Lower leg skin (tissue), 4 donors: ENCODE results near the gene C5orf63. TPM values are rescaled to one million over a fixed set of nuclear protein-coding genes. Genes with fewer than 3 reads are reported as not detected.

ENCODE experiments used
- DNase-seq, 2 donors: peaks; one replicate each; pipeline ENCODE4 v3.0.0-alpha.2; 2019; ENCODE audit warnings: low spot score in 2 of 2
- H3K4me3 ChIP-seq: fragments of 200-600 bp; sonication (generic); 2 replicates; pipeline ENCODE4 v1.5.1; 2017; ENCODE audit warnings: mild to moderate bottlenecking, low read depth; ENCODE audit not compliant: poor library complexity, severe bottlenecking
- CTCF ChIP-seq, 3 donors: fragments of 450-650 bp; IDR thresholded peaks; one replicate each; pipeline ENCODE4 v1.5.1; 2016; ENCODE audit warnings: antibody characterized with exemption in 3 of 3, mild to moderate bottlenecking in 3 of 3, moderate library complexity in 2 of 3
- POLR2A ChIP-seq, 2 donors: fragments of 450-650 bp; IDR thresholded peaks; one replicate each; pipeline ENCODE4 v1.6.1; 2016 to 2017; ENCODE audit warnings: antibody characterized with exemption in 2 of 2, mild to moderate bottlenecking in 1 of 2, moderate library complexity in 1 of 2
- WGBS, 2 donors: methylation state at CpG; one replicate each; pipeline ENCODE4 v1.1.5; 2018; 5-methylcytosine and 5-hydroxymethylcytosine counted together
- intact Hi-C: fragments of 100-400 bp; cut with DNase I; formaldehyde crosslinking; loops from one replicate; pipeline ENCODE4 v1.15.0; 2023; ENCODE audit warnings: low total_unique reads
- total RNA-seq, 4 donors: library from RNA; depleted of rRNA; stranded (reverse); fragments of >200 nt; gene quantifications; one replicate each; pipeline ENCODE4 v1.1.0, GENCODE V29; 2016

The C5orf63 gene
- total RNA-seq, 4 donors from 2014 or later, result 0.91 to 3.3 (median 1.7) TPM

GRCh38 chr5:127088251-127088650 is 14.9 kb upstream of the C5orf63 start:
- intact Hi-C loops, result no loop called here
- WGBS, 2 donors, result 21 to 24% methylated on average over 1 of the region's 1 CpG

DNA sequence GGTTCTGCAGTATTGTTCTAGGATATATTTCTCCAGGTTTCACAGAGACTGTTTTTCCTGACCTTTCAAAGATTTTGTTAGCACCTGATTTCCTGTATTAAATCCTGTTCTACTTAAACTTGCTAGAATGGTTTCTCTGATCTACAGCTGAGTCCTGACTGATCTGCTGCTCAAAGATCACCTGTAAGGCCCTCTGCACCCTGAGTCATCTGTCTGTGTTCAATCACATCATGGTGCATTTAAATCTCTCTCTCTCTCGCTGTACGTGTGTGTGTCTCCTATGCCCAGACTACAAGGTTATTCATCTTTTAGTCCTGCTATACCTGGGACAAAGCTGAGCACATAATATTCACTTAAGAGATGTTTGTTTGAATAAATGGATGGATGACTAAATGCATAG is 13.3 kb upstream of the C5orf63 start:
- DNase-seq, result no peak
- intact Hi-C loops, result no loop called here
- no peak overlapping the region for H3K4me3 ChIP-seq
- TF ChIP-seq POLR2A (IDR thresholded peaks at IDR 0.05) (no peak), CTCF (IDR thresholded peaks at IDR 0.05) (no peak)
- WGBS, 2 donors, result 82 to 87% methylated on average over 2 of the region's 2 CpGs

More at GRCh38 chr5:127088251-127088650, 14.9 kb upstream of the C5orf63 start:
- H3K4me3 ChIP-seq, result no peak overlapping the region
- no peak for DNase-seq
- TF ChIP-seq CTCF (IDR thresholded peaks at IDR 0.05), result no peak
- no peak for TF ChIP-seq POLR2A (IDR thresholded peaks at IDR 0.05)

- WGBS, 2 donors, result 67 to 69% methylated on average over 5 of the region's 5 CpGs
- DNase-seq, result no peak
- intact Hi-C loops, result no loop called here
- H3K4me3 ChIP-seq, result no peak overlapping the region
- TF ChIP-seq CTCF (IDR thresholded peaks at IDR 0.05) (no peak), POLR2A (IDR thresholded peaks at IDR 0.05) (no peak)
These were observed 12.5 kb upstream of the C5orf63 start for GRCh38 chr5:127085796-127086195.

DNA sequence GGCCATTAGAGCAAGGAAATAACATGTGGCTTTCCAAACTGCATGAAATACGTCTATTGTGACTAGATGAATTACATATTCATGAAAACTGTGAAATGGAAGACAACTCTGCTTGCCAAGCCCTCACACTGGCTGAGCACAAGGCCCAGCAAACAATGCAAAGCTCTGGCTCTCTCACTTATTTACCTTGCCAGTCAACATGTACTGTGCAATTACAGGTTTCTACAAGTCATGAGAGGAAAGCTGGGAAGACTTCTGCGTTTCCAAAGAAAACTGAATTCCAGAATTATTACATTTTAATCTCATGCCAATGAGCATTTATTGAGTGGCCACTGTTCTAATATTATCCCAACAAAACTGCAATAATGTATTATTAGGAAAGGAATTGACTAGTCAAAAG is 12.1 kb upstream of the C5orf63 start:
- TF ChIP-seq POLR2A (IDR thresholded peaks at IDR 0.05) (no peak), CTCF (IDR thresholded peaks at IDR 0.05) (no peak)
- DNase-seq, result no peak
- intact Hi-C loops, result no loop called here
- WGBS, 2 donors, result 27 to 45% methylated on average over 2 of the region's 2 CpGs
- no peak overlapping the region for H3K4me3 ChIP-seq

- no peak overlapping the region for H3K4me3 ChIP-seq
- 88 to 89% methylated on average over 3 of the region's 3 CpGs for WGBS, 2 donors
- intact Hi-C loops, result no loop called here
- no peak for DNase-seq
- TF ChIP-seq CTCF (IDR thresholded peaks at IDR 0.05), result no peak
- TF ChIP-seq POLR2A (IDR thresholded peaks at IDR 0.05), result no peak
These were observed 11.4 kb upstream of the C5orf63 start for GRCh38 chr5:127084656-127085055.

GRCh38 chr5:127083711-127084110 is 10.4 kb upstream of the C5orf63 start:
- intact Hi-C loops, result no loop called here
- TF ChIP-seq CTCF (IDR thresholded peaks at IDR 0.05) (no peak), POLR2A (IDR thresholded peaks at IDR 0.05) (no peak)
- no peak overlapping the region for H3K4me3 ChIP-seq
- WGBS, 2 donors, result 89 to 98% methylated on average over 2 of the region's 2 CpGs
- no peak for DNase-seq
